Endothelial cell of umbilical vein (primary cell): Measurements from ENCODE around the gene RNF10. TPM values are rescaled to one million over a fixed set of nuclear protein-coding genes. Genes with fewer than 3 reads are reported as not detected.

Experiments used
- BruUV-seq: library from RNA; stranded (reverse); fragments of 400-500 nt; replicated peaks from 2 replicates; lab custom pipeline; 2021; lab: Mats Ljungman, UMichigan
- CTCF ChIA-PET: fragments of 300-600, 350-600 bp; sonication (Branson Sonifier 250); formaldehyde crosslinking; loops from one replicate; lab custom pipeline; 2021; ENCODE audit warnings: antibody characterized with exemption, inconsistent platforms; lab: Charles Lee
- POLR2A ChIA-PET: fragments of 300-600, 350-600 bp; sonication (Branson Sonifier 250); formaldehyde crosslinking; loops from one replicate; lab custom pipeline; 2021; ENCODE audit warnings: antibody characterized with exemption, inconsistent platforms; lab: Charles Lee
- DNase-seq: peaks from one replicate; pipeline ENCODE4 v3.0.0-alpha.2; 2011; ENCODE audit warnings: low read depth, low spot score
- FAIRE-seq: peaks from 2 replicates; lab custom pipeline; 2011; peaks lifted over from hg19 to GRCh38; lab: Jason Lieb, UNC
- H2AFZ ChIP-seq: 2 replicates; pipeline ENCODE4 v1.6.0; 2012; ENCODE audit warnings: low read depth, low read length, control low read depth, inconsistent platforms
- H3K27ac ChIP-seq: 2 replicates; pipeline ENCODE4 v1.5.1; 2011; ENCODE audit warnings: low read depth, mild to moderate bottlenecking, control low read depth, low read length, moderate library complexity; ENCODE audit not compliant: insufficient read depth
- H3K27me3 ChIP-seq, 2 experiments: 2 replicates each; pipeline versions ENCODE4 v1.6.0 to v1.6.1; 2011; ENCODE audit warnings: low read length in 2 of 2, mixed read lengths in 1 of 2; ENCODE audit not compliant: control insufficient read depth in 2 of 2, insufficient read depth in 2 of 2
- H3K36me3 ChIP-seq, 2 experiments: 2 replicates in 1 of 2; 3 replicates in 1 of 2; pipeline ENCODE4 v1.5.1; 2011; ENCODE audit warnings: low read length in 2 of 2, mild to moderate bottlenecking in 1 of 2, moderate library complexity in 1 of 2; ENCODE audit not compliant: control insufficient read depth in 2 of 2, insufficient read depth in 2 of 2; ENCODE audit errors: extremely low read depth in 1 of 2
- H3K4me1 ChIP-seq: 3 replicates; pipeline ENCODE4 v1.5.1; 2011; ENCODE audit warnings: mild to moderate bottlenecking, low read length; ENCODE audit not compliant: control insufficient read depth, insufficient read depth; ENCODE audit errors: extremely low read depth
- H3K4me2 ChIP-seq: 2 replicates; pipeline ENCODE4 v1.6.1; 2011; ENCODE audit warnings: low read length, control low read depth, mixed read lengths; ENCODE audit not compliant: insufficient read depth
- H3K4me3 ChIP-seq, 3 experiments: fragments of 200-600 bp in 1 of 3; sonication (generic), shearing (Covaris generic) in 1 of 3; replicated peaks in 1 of 3; 2 replicates each; pipeline ENCODE4 v1.5.1; 2011 to 2016; ENCODE audit warnings: control low read depth in 3 of 3, low read length in 3 of 3, mild to moderate bottlenecking in 2 of 3, inconsistent platforms in 1 of 3, low read depth in 1 of 3, moderate library complexity in 1 of 3; ENCODE audit not compliant: insufficient read depth in 1 of 3
- H3K79me2 ChIP-seq: 2 replicates; pipeline ENCODE4 v1.6.0; 2012; ENCODE audit warnings: low read length, inconsistent platforms; ENCODE audit not compliant: control insufficient read depth, insufficient read depth
- H3K9ac ChIP-seq: replicated peaks from 2 replicates; pipeline ENCODE3; 2011; ENCODE audit warnings: low read length, control low read depth; ENCODE audit not compliant: insufficient read depth; ENCODE audit errors: extremely low read depth
- H3K9me1 ChIP-seq: replicated peaks from 3 replicates; pipeline ENCODE4 v1.6.0; 2011; ENCODE audit warnings: mild to moderate bottlenecking, low read length; ENCODE audit not compliant: control insufficient read depth, insufficient read depth; ENCODE audit errors: extremely low read depth
- H3K9me3 ChIP-seq: replicated peaks from 2 replicates; pipeline ENCODE4 v1.5.1; 2012; ENCODE audit warnings: low read length, inconsistent platforms; ENCODE audit not compliant: control insufficient read depth, insufficient read depth
- H4K20me1 ChIP-seq: replicated peaks from 2 replicates; pipeline ENCODE3; 2011; ENCODE audit warnings: mild to moderate bottlenecking, low read length; ENCODE audit not compliant: control insufficient read depth, insufficient read depth; ENCODE audit errors: extremely low read depth
- CTCF ChIP-seq, 2 donors: IDR thresholded peaks; 1 replicate in 1 of 2; 2 replicates in 1 of 2; pipeline ENCODE4 v1.5.1; 2011; ENCODE audit warnings: low read length in 2 of 2, mild to moderate bottlenecking in 2 of 2, moderate library complexity in 2 of 2, control low read depth in 1 of 2, inconsistent platforms in 1 of 2, low read depth in 1 of 2; ENCODE audit not compliant: insufficient read depth in 1 of 2; ENCODE audit errors: extremely low read depth in 1 of 2
- FOS ChIP-seq: IDR thresholded peaks from 2 replicates; pipeline ENCODE4 v1.6.1; 2011; ENCODE audit warnings: mild to moderate bottlenecking, low read length, moderate library complexity, borderline replicate concordance; ENCODE audit not compliant: insufficient read depth
- GATA2 ChIP-seq: IDR thresholded peaks from 2 replicates; pipeline ENCODE4 v1.7.0; 2011; ENCODE audit warnings: low read depth, mild to moderate bottlenecking, moderate library complexity, mixed read lengths, low read length; ENCODE audit not compliant: insufficient read length, insufficient read depth
- JUN ChIP-seq: IDR thresholded peaks from 2 replicates; pipeline ENCODE4 v1.6.1; 2011; ENCODE audit warnings: borderline replicate concordance, low read depth; ENCODE audit not compliant: insufficient read length, insufficient read depth
- MAX ChIP-seq: IDR thresholded peaks from 2 replicates; pipeline ENCODE4 v1.6.1; 2011; ENCODE audit not compliant: insufficient read depth, insufficient read length
- POLR2AphosphoS5 ChIP-seq: IDR thresholded peaks from 2 replicates; pipeline ENCODE4 v1.6.1; 2012; ENCODE audit warnings: low read depth, mild to moderate bottlenecking, control low read depth, low read length, moderate library complexity; ENCODE audit not compliant: insufficient read depth
- dilution Hi-C: fragments of 300-500 bp; cut with MboI; formaldehyde crosslinking; loops from one replicate; pipeline ENCODE4 v1.15.0; 2019; ENCODE audit warnings: low sequenced_read_pairs; ENCODE audit not compliant: extremely low pct_ligation_motif_present
- intact Hi-C: fragments of 100-400 bp; cut with micrococcal nuclease; formaldehyde crosslinking; loops from one replicate; pipeline ENCODE4 v1.10.0; 2022
- polyA plus RNA-seq, 4 experiments: library from polyadenylated mRNA; depleted of rRNA in 3 of 4; stranded (reverse) in 3 of 4; unstranded in 1 of 4; fragments of >200 nt; gene quantifications; 2 replicates each; pipeline versions ENCODE4 v1.2.1 to v1.2.3, GENCODE V29; 2011 to 2012; ENCODE audit warnings: missing spikeins in 1 of 4
- total RNA-seq: library from RNA; stranded (reverse); gene quantifications from 2 replicates; pipeline ENCODE4 v1.2.3, GENCODE V29; 2021

The RNF10 gene
- total and polyA plus RNA-seq, 2 donors (not counting 3 experiments of a cell fraction or from before 2014, with no cell fraction given): 120 to 236 TPM

GRCh38 chr12:120534703-120535655 is 823 bp downstream of the RNF10 start:
- Histone ChIP-seq H3K4me3 (peak overlapping the region; percentile 40 to 83 (median 69)), H3K4me1 (peaks cover 47% of the 10 kb centered on the region), H3K4me2 (peak overlapping the region; percentile 100), H3K27ac (peak overlapping the region; percentile 52), H3K9me1 (no peaks in the 10 kb centered on the region), H3K36me3 (no peaks in the 10 kb centered on the region), H2AFZ (peak overlapping the region; percentile 6), H4K20me1 (peaks cover 14% of the 10 kb centered on the region), H3K9ac (peak overlapping the region; percentile 63), H3K27me3 (no peaks in the 10 kb centered on the region), H3K9me3 (no peaks in the 10 kb centered on the region), H3K79me2 (peaks cover 58% of the 10 kb centered on the region)
- TSS peak; percentile 43 for BruUV-seq
- POLR2A ChIA-PET: no interaction called here
- TF ChIP-seq CTCF (IDR thresholded peaks at IDR 0.05; ENCODE audit: extremely low read depth in 1 of 2, insufficient read depth in 1 of 2, low read depth in 1 of 2, low read length in 2 of 2): peak in 1 of 2 donors; percentile 7
- no peak for TF ChIP-seq POLR2AphosphoS5
- TF ChIP-seq JUN: peak; percentile 66
- TF ChIP-seq GATA2: no peak
- TF ChIP-seq MAX: no peak
- TF ChIP-seq FOS: peak; percentile 79
- DNase-seq (peak; percentile 81), FAIRE-seq (peak; percentile 81)
- dilution Hi-C loops (no loop called here), intact Hi-C loops (no loop called here)
- CTCF ChIA-PET: interaction anchor here (1.2 to 1.4 kb wide), 2 partner anchors 27 to 30 kb away, joined by 3 read pairs; no protein-coding TSS in a partner anchor
